Activated CD8-positive, alpha-beta memory T cell treated with anti-CD3 and anti-CD28 coated beads for 1 hour (primary cell): Measurements from ENCODE around the gene TTC3.

ENCODE experiments used
- DNase-seq, 2 donors: peaks; one replicate each; pipeline ENCODE4 v3.0.0-alpha.2; 2020; ENCODE audit warnings: low read depth in 1 of 2; ENCODE audit errors: extremely low read depth in 1 of 2

The TTC3 gene

GRCh38 chr21:37186983-37187382 is 113.9 kb downstream of the TTC3 start:
- DNase-seq: no peak

- no peak for DNase-seq
These were observed 115.8 kb downstream of the TTC3 start for GRCh38 chr21:37188825-37189224.

- no peak for DNase-seq
These were observed 119.0 kb downstream of the TTC3 start for GRCh38 chr21:37192019-37192418.

GRCh38 chr21:37193006-37193405 is 120.0 kb downstream of the TTC3 start:
- DNase-seq: no peak

- no peak for DNase-seq
These were observed 120.6 kb downstream of the TTC3 start for GRCh38 chr21:37193676-37194075.

GRCh38 chr21:37195059-37195458 is 122.0 kb downstream of the TTC3 start:
- no peak for DNase-seq

- no peak for DNase-seq
These were observed 122.6 kb downstream of the TTC3 start for GRCh38 chr21:37195610-37196009.

GRCh38 chr21:37196847-37197246 is 123.8 kb downstream of the TTC3 start:
- DNase-seq: no peak

- no peak for DNase-seq
These were observed 124.7 kb downstream of the TTC3 start for GRCh38 chr21:37197746-37198145.

GRCh38 chr21:37199057-37199924 is 126.2 kb downstream of the TTC3 start:
- DNase-seq: no peak

GRCh38 chr21:37200641-37201480 is 127.8 kb downstream of the TTC3 start:
- no peak for DNase-seq

- DNase-seq: no peak
These were observed 129.4 kb downstream of the TTC3 start for GRCh38 chr21:37202221-37203110.

GRCh38 chr21:37204580-37204979 is 131.5 kb downstream of the TTC3 start:
- no peak for DNase-seq

GRCh38 chr21:37206496-37206895 is 133.4 kb downstream of the TTC3 start:
- DNase-seq: no peak

- no peak for DNase-seq
These were observed 134.5 kb downstream of the TTC3 start for GRCh38 chr21:37207441-37208009.

- no peak for DNase-seq
These were observed 135.1 kb downstream of the TTC3 start for GRCh38 chr21:37208056-37208721.

GRCh38 chr21:37208741-37209225 is 135.7 kb downstream of the TTC3 start:
- no peak for DNase-seq

GRCh38 chr21:37210130-37210529 is 137.1 kb downstream of the TTC3 start:
- no peak for DNase-seq

- DNase-seq: no peak
These were observed 137.7 kb downstream of the TTC3 start for GRCh38 chr21:37210799-37211198.

- DNase-seq: no peak
These were observed 141.9 kb downstream of the TTC3 start for GRCh38 chr21:37214952-37215351.
